GM21825 (cell line): ENCODE measurements around the gene AGAP5.
"Not testable (repeated sequence)": the region's sequence is repeated elsewhere in the genome, so short reads cannot be mapped to it uniquely, and the experiment has no call there.

Source experiments
- ATAC-seq: cut with Tn5 transposase; IDR thresholded peaks from one replicate; pipeline ENCODE4 v1.9.1; 2021; ENCODE audit warnings: mild to moderate bottlenecking, moderate library complexity; ENCODE audit not compliant: unreplicated experiment

The AGAP5 gene

GRCh38 chr10:73715179-73716156, 17.6 kb upstream of the AGAP5 start:
- not testable (repeated sequence) for ATAC-seq

DNA sequence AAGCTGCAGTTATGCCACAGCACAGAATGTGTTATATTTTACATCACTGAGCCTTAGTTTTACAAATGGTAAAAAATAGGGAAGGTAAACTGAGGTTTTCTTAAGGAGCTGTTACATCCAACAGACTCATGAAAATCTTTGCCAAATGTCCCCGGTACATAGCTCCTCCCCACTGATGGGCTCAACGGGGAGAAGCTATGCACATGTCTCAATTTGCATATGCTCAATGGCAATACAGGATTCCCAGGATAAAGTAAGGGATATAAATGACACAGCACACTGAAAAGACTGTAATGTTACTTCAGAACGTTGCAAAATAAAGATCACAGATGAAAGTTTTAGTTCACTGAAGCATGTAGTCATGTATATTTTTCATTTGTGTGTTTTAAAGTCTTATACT, 16.6 kb upstream of the AGAP5 start:
- not testable (repeated sequence) for ATAC-seq

DNA sequence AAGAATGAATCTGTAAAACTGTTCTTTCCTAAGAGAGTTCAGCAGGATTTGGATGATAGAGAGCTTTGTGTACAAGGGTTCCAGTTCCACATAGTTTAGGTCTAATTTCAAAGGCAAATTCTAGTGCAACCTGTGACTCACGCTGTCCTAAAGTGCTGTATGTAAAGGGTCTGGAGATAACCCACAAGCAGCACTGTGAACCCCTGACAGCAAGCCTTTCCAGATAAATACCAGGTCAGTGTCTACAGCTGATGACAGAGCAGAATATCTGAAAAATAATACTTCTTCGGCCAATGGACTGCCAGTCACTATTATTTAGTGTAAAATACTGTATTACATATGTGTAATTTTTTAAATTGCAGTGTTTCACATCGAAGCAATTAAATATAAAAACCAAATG, 16.0 kb upstream of the AGAP5 start:
- not testable (repeated sequence) for ATAC-seq

GRCh38 chr10:73711683-73712082, 13.8 kb upstream of the AGAP5 start:
- ATAC-seq, result not testable (repeated sequence)

GRCh38 chr10:73708122-73708521, 10.2 kb upstream of the AGAP5 start:
- ATAC-seq, result not testable (repeated sequence)

DNA sequence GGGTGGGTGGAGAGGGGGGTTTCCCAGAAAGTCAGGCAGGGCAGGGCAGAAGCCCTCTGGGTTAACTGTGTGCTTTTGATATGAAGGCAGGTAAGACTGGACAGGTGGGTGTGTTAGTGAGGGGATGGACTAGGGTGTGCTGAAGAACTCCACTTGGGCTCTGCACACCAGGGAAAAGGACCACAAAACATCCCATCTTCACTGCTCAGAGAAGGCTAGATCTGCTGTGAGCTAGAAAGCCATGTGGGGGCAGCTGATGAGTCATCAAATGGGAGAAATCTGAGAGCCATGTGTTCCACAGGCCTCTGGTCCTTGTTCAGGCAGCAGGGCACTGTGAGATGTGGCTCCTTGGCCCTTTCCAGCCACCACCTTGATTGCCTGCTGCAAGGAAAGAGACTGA, 9.7 kb upstream of the AGAP5 start:
- not testable (repeated sequence) for ATAC-seq

- ATAC-seq, result not testable (repeated sequence)
Observed at GRCh38 chr10:73706488-73706887, 8.6 kb upstream of the AGAP5 start.

DNA sequence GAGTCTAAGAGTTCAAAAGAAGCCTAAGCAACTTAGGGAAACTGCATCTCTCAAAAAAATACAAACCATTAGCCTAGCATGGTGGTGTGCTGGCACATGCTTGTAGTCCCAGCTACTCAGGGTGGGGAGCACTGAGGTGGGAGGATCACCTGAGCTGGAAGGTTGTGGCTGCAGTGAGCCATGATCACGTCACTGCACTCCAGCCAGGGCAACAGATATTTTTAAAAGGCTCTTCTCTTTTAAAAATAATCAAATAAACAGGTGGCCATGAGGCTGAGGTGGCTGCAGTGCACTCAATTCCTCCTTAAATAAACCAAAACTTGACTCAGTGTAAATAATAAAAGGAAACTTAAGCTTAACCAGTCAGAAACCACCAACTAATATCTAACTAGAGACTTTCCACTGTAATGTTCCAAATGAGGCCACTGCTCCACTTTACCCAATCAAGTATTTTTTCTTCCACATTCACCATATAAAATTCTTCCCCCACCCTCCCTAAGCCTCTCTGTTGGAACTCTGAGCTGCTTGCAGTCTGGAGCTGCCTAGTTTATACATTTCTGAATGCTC, 7.7 kb upstream of the AGAP5 start:
- not testable (repeated sequence) for ATAC-seq

DNA sequence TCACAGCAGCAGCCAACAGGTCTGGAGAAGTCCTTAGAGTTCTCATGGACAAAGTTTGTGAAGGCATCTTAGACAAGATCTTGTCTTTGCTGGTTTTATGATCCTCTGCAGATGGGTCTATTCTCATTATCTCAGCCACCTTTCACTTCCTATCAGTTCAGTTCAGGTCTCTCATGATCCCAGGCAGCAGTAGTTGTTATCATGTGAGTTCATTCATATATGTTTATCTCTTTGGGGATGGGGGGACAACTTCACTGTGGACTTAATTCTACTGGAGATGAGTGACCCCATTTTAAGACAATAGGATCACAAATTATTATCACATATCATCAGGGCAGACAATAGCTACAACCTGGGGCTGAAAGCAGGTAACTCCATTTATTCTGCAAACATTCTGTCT, 6.0 kb upstream of the AGAP5 start:
- not testable (repeated sequence) for ATAC-seq

- ATAC-seq, result not testable (repeated sequence)
Observed at GRCh38 chr10:73698819-73699218, 910 bp upstream of the AGAP5 start.

GRCh38 chr10:73695302-73695701, 2.6 kb downstream of the AGAP5 start:
- ATAC-seq, result not testable (repeated sequence)

DNA sequence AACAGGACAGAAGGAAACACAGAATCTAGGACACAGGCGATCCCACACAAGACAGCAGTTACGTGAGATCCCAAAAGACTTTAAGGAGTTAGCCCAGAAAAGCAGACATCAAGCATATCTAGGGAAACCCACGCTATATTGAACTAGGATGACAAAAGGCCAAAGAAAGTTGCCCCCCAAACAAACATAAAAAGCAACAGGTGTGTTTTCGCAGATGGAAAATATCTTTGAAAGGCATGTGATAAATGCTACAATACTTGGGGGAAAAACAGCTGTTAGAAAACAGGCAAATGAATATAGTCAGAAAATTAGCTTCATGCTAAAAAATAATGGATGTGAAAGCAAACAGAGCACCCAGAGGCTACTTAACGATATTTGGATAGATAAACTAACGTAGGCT, 7.2 kb downstream of the AGAP5 start:
- ATAC-seq, result not testable (repeated sequence)

DNA sequence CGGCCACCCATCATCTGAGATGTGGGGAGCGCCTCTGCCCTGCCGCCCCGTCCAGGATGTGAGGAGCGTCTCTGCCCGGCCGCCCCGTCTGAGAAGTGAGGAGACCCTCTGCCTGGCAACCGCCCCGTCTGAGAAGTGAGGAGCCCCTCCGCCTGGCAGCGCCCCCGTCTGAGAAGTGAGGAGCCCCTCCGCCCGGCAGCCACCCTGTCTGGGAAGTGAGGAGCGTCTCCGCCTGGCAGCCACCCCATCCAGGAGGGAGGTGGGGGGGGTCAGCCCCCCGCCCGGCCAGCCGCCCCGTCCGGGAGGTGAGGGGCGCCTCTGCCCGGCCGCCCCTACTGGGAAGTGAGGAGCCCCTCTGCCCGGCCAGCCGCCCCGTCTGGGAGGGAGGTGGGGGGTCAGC, 8.3 kb downstream of the AGAP5 start:
- ATAC-seq, result not testable (repeated sequence)

DNA sequence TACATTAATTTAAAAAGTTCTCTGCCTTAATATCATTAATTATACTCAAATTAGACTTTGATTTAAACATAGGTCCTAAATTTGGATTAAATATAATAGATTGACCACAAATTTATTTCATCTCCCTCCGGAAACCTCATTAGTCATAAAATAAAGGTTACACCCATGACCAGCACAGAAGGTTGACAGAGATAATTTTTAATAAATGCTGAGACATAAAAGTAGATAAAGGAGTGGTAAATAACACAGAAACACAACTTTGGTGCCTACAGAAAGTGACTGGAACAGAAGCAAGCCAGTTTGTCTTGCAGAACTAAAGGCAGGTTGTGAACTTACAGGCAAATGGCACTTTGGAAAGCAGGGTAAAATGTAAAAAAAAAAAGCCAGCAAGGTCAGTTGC, 10.3 kb downstream of the AGAP5 start:
- ATAC-seq, result not testable (repeated sequence)

DNA sequence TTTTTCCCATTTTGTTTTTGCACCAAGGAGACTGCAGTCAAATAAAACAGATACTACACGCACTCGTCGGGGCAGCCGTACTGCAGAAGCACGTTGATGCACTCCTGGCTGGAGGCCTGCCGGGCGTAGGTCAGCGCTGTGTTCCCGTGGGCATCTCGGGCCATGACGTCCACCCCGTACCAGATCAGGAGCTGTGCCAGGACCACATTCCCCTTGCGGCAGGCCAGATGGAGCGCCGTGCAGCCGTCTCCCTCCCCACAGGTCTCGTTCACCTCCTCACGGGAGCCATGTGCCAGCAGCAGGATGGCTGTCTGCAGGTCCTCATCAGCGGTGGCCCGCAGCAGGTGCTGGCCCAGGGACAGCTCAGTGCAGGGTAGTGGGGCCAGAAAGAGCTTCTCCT, 23.4 kb downstream of the AGAP5 start:
- not testable (repeated sequence) for ATAC-seq

DNA sequence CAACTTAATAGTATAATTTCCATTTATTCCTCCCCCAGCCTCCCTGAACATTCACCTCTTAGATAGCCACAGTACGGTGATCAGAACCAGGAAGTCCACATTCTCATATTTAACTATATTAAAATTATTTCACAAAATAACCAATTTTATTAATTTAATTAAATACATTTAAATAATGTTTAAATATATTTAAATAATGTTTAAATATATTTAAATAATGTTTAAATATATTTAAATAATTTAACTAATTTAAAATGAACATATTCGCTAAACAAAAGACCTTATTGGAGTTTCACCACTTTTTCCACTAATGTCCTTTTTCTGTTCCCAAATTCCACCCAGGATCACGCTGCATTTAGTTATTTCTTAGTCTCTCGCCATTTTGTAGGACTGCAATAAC, 29.5 kb downstream of the AGAP5 start:
- ATAC-seq, result not testable (repeated sequence)

- ATAC-seq, result not testable (repeated sequence)
Observed at GRCh38 chr10:73666153-73666809, 31.6 kb downstream of the AGAP5 start.

DNA sequence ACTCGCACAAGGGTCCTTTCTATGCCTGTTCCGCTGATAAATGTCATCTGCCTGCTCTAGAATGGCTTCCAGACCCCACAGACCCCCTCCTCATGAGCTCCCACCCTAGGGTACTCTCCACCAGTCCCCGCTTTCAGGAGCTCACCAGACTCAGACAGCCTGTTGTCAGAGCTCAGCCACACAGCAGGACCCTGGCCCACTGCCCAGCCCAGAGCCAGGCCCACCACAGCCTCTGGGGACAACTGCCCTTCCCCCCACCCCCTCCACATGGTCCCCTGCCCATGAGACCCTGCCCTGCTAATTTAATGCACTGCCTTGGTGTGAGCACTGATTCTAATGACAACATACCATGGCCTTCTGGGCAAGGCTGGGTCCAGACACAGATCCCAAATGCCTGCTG, 32.3 kb downstream of the AGAP5 start:
- not testable (repeated sequence) for ATAC-seq

DNA sequence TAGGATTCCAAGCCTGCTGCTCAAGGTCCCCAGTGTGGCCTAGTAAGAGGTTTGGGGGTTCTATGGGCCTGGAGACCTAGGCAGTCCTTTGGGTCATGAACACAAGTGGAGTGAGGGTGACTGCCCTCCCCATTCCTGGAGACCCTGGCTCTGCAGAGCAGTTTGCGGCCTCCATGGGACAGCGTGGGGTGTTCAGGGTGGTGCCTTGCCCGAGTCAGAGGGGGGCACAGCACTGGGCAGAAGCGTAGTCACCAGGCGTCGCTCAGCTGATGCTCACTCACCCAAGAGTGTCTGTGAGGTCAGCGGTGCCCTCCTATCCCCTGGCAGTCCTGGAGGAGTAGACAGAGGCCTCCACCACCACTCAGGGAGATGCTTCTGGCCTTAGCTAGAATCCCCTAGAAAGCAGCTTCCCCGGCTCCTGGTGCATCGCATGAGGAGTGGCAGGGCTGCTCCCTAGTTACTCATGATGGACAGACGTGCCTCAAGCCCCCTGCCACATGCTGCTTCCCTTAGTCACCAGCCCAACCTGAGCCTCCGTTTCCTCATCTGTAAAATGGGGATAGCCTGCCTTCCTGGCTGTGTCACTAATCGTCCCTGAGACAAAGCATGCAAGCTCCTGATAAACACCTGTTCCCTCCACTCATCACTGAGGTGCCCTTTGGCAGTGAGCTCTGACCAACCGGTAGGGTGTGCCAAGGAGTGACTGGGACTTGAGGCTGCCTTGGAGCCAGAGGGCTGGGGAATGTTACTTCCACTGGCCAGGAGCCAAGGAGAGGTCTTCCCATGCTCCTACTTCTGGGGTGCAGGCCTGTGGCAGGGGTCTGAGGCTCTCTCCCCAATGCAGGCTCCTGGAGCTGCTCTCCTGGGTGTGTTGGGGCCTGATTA, 33.5 kb downstream of the AGAP5 start:
- ATAC-seq, result not testable (repeated sequence)

DNA sequence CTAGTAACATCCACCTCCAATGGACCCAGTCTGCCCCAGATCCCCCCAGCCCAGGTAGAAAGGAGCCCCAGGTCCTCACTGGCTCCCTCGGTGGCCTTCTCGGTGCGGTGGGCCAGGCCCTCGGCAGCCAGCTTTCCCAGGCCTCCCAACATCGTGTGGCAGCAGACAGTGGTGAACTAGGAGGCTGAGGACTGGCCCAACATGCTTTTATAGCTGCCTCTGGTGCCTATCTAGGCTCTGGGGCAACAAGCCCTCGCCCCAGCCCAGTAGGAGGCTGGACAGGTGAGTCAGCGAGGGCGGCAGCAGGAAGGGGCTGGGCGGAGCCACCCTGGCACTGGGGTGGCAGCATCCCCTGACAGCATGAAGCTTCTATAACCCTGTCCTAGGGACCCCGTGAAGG, 34.3 kb downstream of the AGAP5 start:
- not testable (repeated sequence) for ATAC-seq
